H1 (cell line): Measurements from ENCODE around the gene NPPA. TPM values are rescaled to one million over a fixed set of nuclear protein-coding genes. Genes with fewer than 3 reads are reported as not detected.

Source experiments
- CTCF ChIA-PET: fragments of 300-600 bp; sonication (Branson Sonifier 250); formaldehyde crosslinking; loops from one replicate; lab custom pipeline; 2021; ENCODE audit not compliant: partially characterized antibody; lab: Charles Lee
- POLR2A ChIA-PET: fragments of 300-600 bp; sonication (Branson Sonifier 250); formaldehyde crosslinking; loops from one replicate; lab custom pipeline; 2021; ENCODE audit warnings: inconsistent platforms; ENCODE audit not compliant: partially characterized antibody; lab: Charles Lee
- DNase-seq, 2 experiments: peaks; one replicate each; pipeline versions ENCODE4 v3.0.0 to v3.0.0-alpha.2; 2010 to 2022; ENCODE audit warnings: low spot score in 2 of 2, low read depth in 1 of 2, mixed read lengths in 1 of 2
- FAIRE-seq: peaks from 2 replicates; lab custom pipeline; 2011; peaks lifted over from hg19 to GRCh38; lab: Jason Lieb, UNC
- H2AFZ ChIP-seq: 2 replicates; pipeline ENCODE4 v1.8.1; 2012; ENCODE audit warnings: low read length, inconsistent platforms
- H2AK5ac ChIP-seq: 2 replicates; pipeline ENCODE4 v1.6.1; 2013; ENCODE audit warnings: low read depth, low read length
- H2BK120ac ChIP-seq: replicated peaks from 2 replicates; pipeline ENCODE3; 2013; ENCODE audit warnings: low read depth, low read length, inconsistent platforms
- H2BK12ac ChIP-seq: 2 replicates; pipeline ENCODE4 v1.6.1; 2013; ENCODE audit warnings: low read depth, low read length
- H2BK15ac ChIP-seq: 2 replicates; pipeline ENCODE4 v1.6.1; 2013; ENCODE audit warnings: low read length
- H2BK20ac ChIP-seq: 2 replicates; pipeline ENCODE4 v1.6.1; 2013; ENCODE audit warnings: low read length
- H2BK5ac ChIP-seq: 2 replicates; pipeline ENCODE4 v1.6.1; 2013; ENCODE audit warnings: low read depth, low read length
- H3K14ac ChIP-seq: 2 replicates; pipeline ENCODE4 v1.6.1; 2013; ENCODE audit warnings: inconsistent platforms; ENCODE audit not compliant: insufficient read length
- H3K18ac ChIP-seq: 2 replicates; pipeline ENCODE4 v1.6.1; 2013; ENCODE audit warnings: low read length; ENCODE audit errors: extremely low read depth
- H3K23ac ChIP-seq: 2 replicates; pipeline ENCODE4 v1.6.1; 2013; ENCODE audit warnings: inconsistent platforms; ENCODE audit not compliant: insufficient read length
- H3K23me2 ChIP-seq: 2 replicates; pipeline ENCODE4 v1.6.1; 2013; ENCODE audit warnings: low read depth, low read length
- H3K27ac ChIP-seq: 2 replicates; pipeline ENCODE4 v1.6.1; 2011; ENCODE audit warnings: low read depth, low read length, inconsistent platforms
- H3K27me3 ChIP-seq, 4 experiments: replicated peaks in 1 of 4; 1 replicate in 1 of 4; 2 replicates in 3 of 4; pipeline versions ENCODE4 v1.6.1 to v1.8.1; 2011 to 2013; ENCODE audit warnings: low read length in 3 of 4, mild to moderate bottlenecking in 3 of 4, inconsistent platforms in 2 of 4, mixed read lengths in 2 of 4, moderate library complexity in 1 of 4; ENCODE audit not compliant: control insufficient read depth in 3 of 4, insufficient read depth in 3 of 4; ENCODE audit errors: extremely low read depth in 1 of 4
- H3K36me3 ChIP-seq, 4 experiments: 2 replicates each; pipeline versions ENCODE4 v1.6.1 to v1.8.1; 2011 to 2013; ENCODE audit warnings: mild to moderate bottlenecking in 4 of 4, low read length in 3 of 4, moderate library complexity in 2 of 4, control low read depth in 1 of 4, inconsistent platforms in 1 of 4; ENCODE audit not compliant: insufficient read depth in 4 of 4, control insufficient read depth in 2 of 4
- H3K4ac ChIP-seq: replicated peaks from 2 replicates; pipeline ENCODE3; 2013; ENCODE audit warnings: low read length, low read depth, mixed read lengths, inconsistent platforms; ENCODE audit not compliant: insufficient read length
- H3K4me1 ChIP-seq, 4 experiments: replicated peaks in 1 of 4; 1 replicate in 1 of 4; 2 replicates in 3 of 4; pipeline versions ENCODE4 v1.6.1 to v1.8.1; 2011 to 2013; ENCODE audit warnings: low read length in 3 of 4, inconsistent platforms in 2 of 4, mixed read lengths in 1 of 4; ENCODE audit not compliant: insufficient read depth in 4 of 4, control insufficient read depth in 3 of 4
- H3K4me2 ChIP-seq, 2 experiments: 2 replicates each; pipeline versions ENCODE4 v1.6.1 to v1.8.1; 2011 to 2013; ENCODE audit warnings: low read depth in 2 of 2, low read length in 2 of 2, control low read depth in 1 of 2, inconsistent platforms in 1 of 2, mild to moderate bottlenecking in 1 of 2; ENCODE audit not compliant: insufficient read depth in 1 of 2
- H3K4me3 ChIP-seq, 4 experiments: fragments of 200-600, 300-600 bp in 1 of 4; sonication (generic), shearing (Covaris generic), sonication (Bioruptor Twin) in 1 of 4; 2 replicates each; pipeline versions ENCODE4 v1.5.1 to v1.8.1; 2011 to 2016; ENCODE audit warnings: low read length in 4 of 4, low read depth in 3 of 4, control low read depth in 2 of 4, inconsistent platforms in 2 of 4, mild to moderate bottlenecking in 2 of 4, mixed read lengths in 1 of 4, moderate library complexity in 1 of 4; ENCODE audit not compliant: insufficient read depth in 2 of 4; ENCODE audit errors: extremely low read depth in 1 of 4
- H3K56ac ChIP-seq: replicated peaks from 2 replicates; pipeline ENCODE3; 2013; ENCODE audit warnings: low read depth, mild to moderate bottlenecking, mixed read lengths, low read length, inconsistent platforms; ENCODE audit not compliant: insufficient read length
- H3K79me1 ChIP-seq: 2 replicates; pipeline ENCODE4 v1.6.1; 2013; ENCODE audit warnings: low read depth, low read length, control low read depth
- H3K79me2 ChIP-seq, 2 experiments: 2 replicates each; pipeline versions ENCODE4 v1.6.1 to v1.8.1; 2012 to 2013; ENCODE audit warnings: low read length in 2 of 2, mild to moderate bottlenecking in 2 of 2, inconsistent platforms in 1 of 2; ENCODE audit not compliant: insufficient read depth in 2 of 2, control insufficient read depth in 1 of 2
- H3K9ac ChIP-seq, 4 experiments: replicated peaks in 1 of 4; 1 replicate in 1 of 4; 2 replicates in 3 of 4; pipeline versions ENCODE4 v1.6.1 to v1.8.1; 2011 to 2013; ENCODE audit warnings: low read depth in 3 of 4, low read length in 3 of 4, control low read depth in 2 of 4, mild to moderate bottlenecking in 2 of 4, moderate library complexity in 2 of 4, inconsistent platforms in 1 of 4; ENCODE audit errors: extremely low read depth in 1 of 4
- H3K9me3 ChIP-seq, 2 experiments: 2 replicates each; pipeline versions ENCODE4 v1.6.1 to v1.8.1; 2012 to 2013; ENCODE audit warnings: mild to moderate bottlenecking in 2 of 2, moderate library complexity in 2 of 2, control low read depth in 1 of 2, inconsistent platforms in 1 of 2, low read depth in 1 of 2, low read length in 1 of 2, mixed read lengths in 1 of 2; ENCODE audit not compliant: insufficient read depth in 2 of 2
- H4K20me1 ChIP-seq, 2 experiments: replicated peaks in 1 of 2; 2 replicates each; pipeline versions ENCODE3 to v1.8.1; 2011 to 2013; ENCODE audit warnings: inconsistent platforms in 2 of 2, low read length in 2 of 2, mild to moderate bottlenecking in 1 of 2; ENCODE audit not compliant: insufficient read depth in 2 of 2, control insufficient read depth in 1 of 2
- H4K5ac ChIP-seq: 2 replicates; pipeline ENCODE4 v1.6.1; 2013; ENCODE audit warnings: low read length, low read depth, mixed read lengths, inconsistent platforms; ENCODE audit not compliant: insufficient read length
- H4K8ac ChIP-seq: 2 replicates; pipeline ENCODE4 v1.8.0; 2013; ENCODE audit warnings: mild to moderate bottlenecking, moderate library complexity, low read length, inconsistent platforms; ENCODE audit not compliant: insufficient read depth; ENCODE audit errors: extremely low read depth
- H4K91ac ChIP-seq: replicated peaks from 2 replicates; pipeline ENCODE3; 2013; ENCODE audit warnings: low read length, mixed read lengths, inconsistent platforms; ENCODE audit not compliant: insufficient read length
- CEBPB ChIP-seq: IDR thresholded peaks from 2 replicates; pipeline ENCODE4 v1.6.1; 2012; ENCODE audit warnings: low read depth, low read length
- POLR2AphosphoS5 ChIP-seq: IDR thresholded peaks from 2 replicates; pipeline ENCODE4 v1.6.1; 2011; ENCODE audit warnings: low read depth, low read length
- SAP30 ChIP-seq: fragments of 300-600 bp; sonication (generic); IDR thresholded peaks from 2 replicates; pipeline ENCODE4 v1.7.1; 2012; ENCODE audit warnings: low read length, moderate library complexity, mild to moderate bottlenecking, inconsistent platforms; ENCODE audit not compliant: insufficient read depth, insufficient replicate concordance
- SIN3A ChIP-seq, 2 experiments: IDR thresholded peaks in 1 of 2; conservative IDR thresholded peaks in 1 of 2; 2 replicates each; pipeline ENCODE4 v1.6.1; 2011 to 2012; ENCODE audit warnings: low read length in 2 of 2, improper control_type of control experiment in 1 of 2, low read depth in 1 of 2, mild to moderate bottlenecking in 1 of 2
- SUZ12 ChIP-seq: fragments of 200-600 bp; sonication (generic); IDR thresholded peaks from 2 replicates; pipeline ENCODE4 v1.6.1; 2012; ENCODE audit warnings: mild to moderate bottlenecking, inconsistent platforms, low read length, moderate library complexity, mixed read lengths
- TAF1 ChIP-seq: IDR thresholded peaks from 2 replicates; pipeline ENCODE4 v1.6.1; 2011; ENCODE audit warnings: mild to moderate bottlenecking, low read depth, low read length
- YY1 ChIP-seq: IDR thresholded peaks from 2 replicates; pipeline ENCODE4 v1.6.1; 2011; ENCODE audit warnings: low read depth, mild to moderate bottlenecking, low read length
- WGBS, 2 experiments: shearing (Covaris generic) in 1 of 2; methylation state at CpG; one replicate each; pipeline versions ENCODE4 v1.1.6 to v1.1.7; 2013 to 2015; ENCODE audit warnings: low lambda C conversion rate in 2 of 2, mixed read lengths in 2 of 2, inconsistent platforms in 1 of 2, low coverage in 1 of 2, missing lambda C conversion rate in 1 of 2; ENCODE audit not compliant: insufficient replicate concordance in 2 of 2, insufficient coverage in 1 of 2, insufficient read length in 1 of 2; ENCODE audit errors: extremely low coverage in 1 of 2, missing lambda C conversion rate in 1 of 2; 5-methylcytosine and 5-hydroxymethylcytosine counted together
- polyA plus RNA-seq, 7 experiments: library from polyadenylated mRNA; depleted of rRNA in 3 of 7; stranded (reverse) in 5 of 7; unstranded in 2 of 7; fragments of >200 nt in 5 of 7; fragments of 200-250 nt in 2 of 7; gene quantifications; 1 replicate in 5 of 7; 2 replicates in 1 of 7; 4 replicates in 1 of 7; pipeline versions ENCODE4 v1.2.1 to v1.2.3, GENCODE V29; 2011 to 2013; ENCODE audit warnings: missing spikeins in 2 of 7, mixed read lengths in 2 of 7
- total RNA-seq: library from RNA; stranded (reverse); fragmentation: NEBNext Ultra II Directional; extraction: Animal tissue kit (Norgen Biotek cat#: 25700); gene quantifications from 2 replicates; pipeline ENCODE4 v1.2.1, GENCODE V29; 2021
- TF ChIP-seq, protein P1 (sequence below): IDR thresholded peaks from 2 replicates; pipeline ENCODE4 v1.6.1; 2012; ENCODE audit warnings: low read length, inconsistent platforms

The NPPA gene
- total and polyA plus RNA-seq, 2 of the 8 experiments (the other 6 are each of a cell fraction or from before 2014, with no cell fraction given) = not detected

DNA sequence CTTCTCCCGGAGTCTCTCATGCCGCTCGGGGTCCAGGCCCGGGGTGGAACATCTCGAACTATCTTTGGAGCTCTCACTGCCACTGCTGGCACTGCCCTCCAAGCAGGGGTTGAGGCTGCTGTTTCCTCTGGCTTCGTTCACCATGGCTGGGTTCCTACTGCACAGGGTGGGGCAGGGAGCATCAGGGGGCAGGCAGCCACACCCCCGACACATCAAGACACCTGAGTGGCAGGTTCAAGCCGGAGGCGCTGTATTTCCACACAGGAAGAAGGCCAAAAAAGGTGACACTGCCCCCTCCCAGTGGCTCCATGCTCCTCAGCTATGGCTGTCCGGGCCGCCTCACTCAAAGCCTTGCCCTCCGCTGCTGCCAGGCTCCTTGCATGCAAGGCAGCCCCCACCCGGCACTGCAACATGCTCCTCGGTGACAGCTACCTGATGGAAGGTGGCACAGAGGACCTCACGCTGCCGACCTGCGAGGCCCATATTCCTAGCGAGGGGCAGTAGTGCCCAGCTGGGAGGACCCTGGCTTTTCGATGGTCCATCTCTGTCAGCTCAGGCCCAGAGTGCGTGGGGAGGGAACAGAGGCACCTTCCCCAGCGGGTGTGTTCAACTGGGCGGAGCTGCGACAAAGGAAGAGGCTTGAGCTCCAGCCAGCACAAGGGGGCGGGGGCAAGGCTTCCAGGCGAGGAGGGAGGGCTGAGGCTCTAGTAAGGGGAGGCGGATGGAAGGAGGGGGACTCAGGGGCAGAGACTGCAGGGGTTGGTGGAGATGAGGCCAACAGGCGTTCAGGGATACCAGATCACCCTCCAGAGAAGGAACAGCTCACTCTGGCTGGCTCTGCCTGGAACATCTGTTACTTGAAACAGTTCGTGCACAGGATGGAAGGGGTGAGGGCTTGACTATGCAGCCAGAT is 44.4 kb downstream of the NPPA start:
- peaks cover 8% of the 10 kb centered on the region for H3K79me1 ChIP-seq
- peaks cover 4 to 15% (median 13%) of the 10 kb centered on the region in 4 experiments; a peak in 6 of 8 replicates for H3K36me3 ChIP-seq
- H3K9me3 ChIP-seq = no peaks in the 10 kb centered on the region
- H2BK12ac ChIP-seq = peak overlapping the region; percentile 75; the same call in 1 of the 2 replicates
- H4K91ac ChIP-seq = peak overlapping the region; percentile 9
- WGBS, 2 experiments = 31% methylated on average over 26 of the region's 28 CpGs; no CpG with 5 or more reads in 1 of the 2 experiments
- H3K79me2 ChIP-seq = peaks cover 8 to 37% of the 10 kb centered on the region in 2 experiments; a peak in 3 of 4 replicates
- H3K14ac ChIP-seq = no peak overlapping the region
- peak overlapping the region; percentile 14 for H4K5ac ChIP-seq
- H3K23me2 ChIP-seq = peaks cover 18% of the 10 kb centered on the region
- no peak overlapping the region; the same call in 1 of the 2 replicates for H3K18ac ChIP-seq
- no peak for FAIRE-seq
- peaks cover 6 to 7% of the 10 kb centered on the region in 2 experiments for H4K20me1 ChIP-seq
- no peak overlapping the region for H2BK120ac ChIP-seq
- CTCF ChIA-PET = interaction anchor here (0.6 to 4.2 kb wide), 11 partner anchors 9 to 113 kb away, joined by 3 to 49 read pairs (median 3); no protein-coding TSS in a partner anchor
- H2BK20ac ChIP-seq = 0 out of 2 replicates have a peak overlapping the region, but pooled peaks have one; percentile 80
- H2BK5ac ChIP-seq = peak overlapping the region; percentile 85
- no peaks in the 10 kb centered on the region for H3K27me3 ChIP-seq
- H3K4me3 ChIP-seq = peak overlapping the region; percentile 43 to 67 (median 60)
- peak overlapping the region; percentile 10 for H3K4ac ChIP-seq
- peak overlapping the region; percentile 73 for H4K8ac ChIP-seq
- DNase-seq = peak; percentile 84 to 88
- no peak overlapping the region for H3K56ac ChIP-seq
- peak overlapping the region; percentile 41 for H3K27ac ChIP-seq
- H2AFZ ChIP-seq = no peak overlapping the region
- peak overlapping the region; percentile 84 to 98 for H3K4me2 ChIP-seq
- peak overlapping the region; percentile 61; the same call in 1 of the 2 replicates for H2BK15ac ChIP-seq
- H3K9ac ChIP-seq = peak overlapping the region in 3 of 4 experiments; percentile 21 to 44 (median 26); a peak in 3 of 7 replicates
- H2AK5ac ChIP-seq = no peak overlapping the region; the same call in 1 of the 2 replicates
- no peak overlapping the region for H3K23ac ChIP-seq
- H3K4me1 ChIP-seq = peaks cover 13 to 24% (median 18%) of the 10 kb centered on the region in 4 experiments
- POLR2A ChIA-PET = interaction anchor here (0.5 to 3.2 kb wide), 11 partner anchors 10 to 216 kb away, joined by 3 to 27 read pairs (median 4); partner anchors contain the start of genes AGTRAP, DRAXIN and MIIP
- TF ChIP-seq POLR2AphosphoS5 (no peak), TAF1 (peak; percentile 59; the same call in 1 of the 2 replicates), SIN3A (conservative IDR thresholded peaks at IDR 0.05 in 1 of 2, IDR thresholded peaks at IDR 0.05 in 1 of 2; ENCODE audit: low read depth in 1 of 2, low read length in 2 of 2) (peak; percentile 20 to 83; a peak in 2 of 4 replicates), SUZ12 (no peak), SAP30 (peak; percentile 93), CEBPB (no peak), YY1 (no peak)
- TF ChIP-seq, protein P1, sequence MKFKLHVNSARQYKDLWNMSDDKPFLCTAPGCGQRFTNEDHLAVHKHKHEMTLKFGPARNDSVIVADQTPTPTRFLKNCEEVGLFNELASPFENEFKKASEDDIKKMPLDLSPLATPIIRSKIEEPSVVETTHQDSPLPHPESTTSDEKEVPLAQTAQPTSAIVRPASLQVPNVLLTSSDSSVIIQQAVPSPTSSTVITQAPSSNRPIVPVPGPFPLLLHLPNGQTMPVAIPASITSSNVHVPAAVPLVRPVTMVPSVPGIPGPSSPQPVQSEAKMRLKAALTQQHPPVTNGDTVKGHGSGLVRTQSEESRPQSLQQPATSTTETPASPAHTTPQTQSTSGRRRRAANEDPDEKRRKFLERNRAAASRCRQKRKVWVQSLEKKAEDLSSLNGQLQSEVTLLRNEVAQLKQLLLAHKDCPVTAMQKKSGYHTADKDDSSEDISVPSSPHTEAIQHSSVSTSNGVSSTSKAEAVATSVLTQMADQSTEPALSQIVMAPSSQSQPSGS = no peak
